ENCODE data around the gene DNAJC12. TPM values are rescaled to one million over a fixed set of nuclear protein-coding genes. Genes with fewer than 3 reads are reported as not detected.

The DNAJC12 gene
- total RNA-seq, 1 experiment from 2014 or later = 4.3 TPM

DNA sequence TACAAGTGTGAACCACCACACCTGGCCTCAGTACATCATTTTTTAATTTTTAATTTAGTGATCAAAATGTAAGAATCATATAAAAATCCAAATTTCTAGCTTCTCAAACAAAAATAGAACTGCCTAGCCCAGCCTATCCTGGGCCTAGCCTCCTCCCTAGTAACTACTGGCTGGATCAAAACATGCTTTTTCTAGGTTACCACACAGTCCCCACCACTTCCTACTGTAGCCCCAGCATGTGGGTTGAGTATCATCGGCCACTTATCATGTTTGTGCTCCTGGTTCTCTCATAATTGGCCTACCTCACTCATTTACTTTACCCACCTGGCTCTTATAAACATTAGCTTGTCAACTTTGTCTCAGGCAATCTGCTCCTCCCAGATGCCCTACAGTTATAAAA lies 52.9 kb downstream of the DNAJC12 start:
- Histone ChIP-seq H3K9me3 (ENCODE audit: control insufficient read depth in 1 of 2, insufficient read depth in 1 of 2, low read depth in 1 of 2, low read length in 2 of 2) (no peaks in the 10 kb centered on the region), H4K20me1 (ENCODE audit: insufficient read depth) (no peaks in the 10 kb centered on the region), H3K36me3 (ENCODE audit: control insufficient read depth in 1 of 2, insufficient read depth in 2 of 2, low read length in 2 of 2) (no peaks in the 10 kb centered on the region), H3K27me3 (ENCODE audit: insufficient read depth, low read length) (no peaks in the 10 kb centered on the region), H2AFZ (ENCODE audit: low read depth, low read length, poor library complexity, severe bottlenecking) (no peak overlapping the region), H3K4me3 (replicated peaks in 1 of 2; ENCODE audit: low read depth in 1 of 2, low read length in 2 of 2) (no peak overlapping the region), H3K4me2 (ENCODE audit: low read length) (no peak overlapping the region), H3K9me2 (ENCODE audit: insufficient read depth) (no peaks in the 10 kb centered on the region), H3K27ac (ENCODE audit: low read depth, low read length) (no peak overlapping the region), H3K4me1 (ENCODE audit: control insufficient read depth in 1 of 2, insufficient read depth in 2 of 2, low read length in 2 of 2) (peaks cover 0 to 7% of the 10 kb centered on the region in 2 experiments; a peak in 2 of 4 replicates), H3K9ac (ENCODE audit: low read length) (no peak overlapping the region), H3K79me2 (ENCODE audit: insufficient read depth, low read length) (no peaks in the 10 kb centered on the region)
- intact Hi-C loops (cut with micrococcal nuclease) = loop anchor here (5.0 kb wide), 1 partner anchor 372 kb away; no protein-coding TSS in a partner anchor
- DNase-seq (ENCODE audit: low read depth, low spot score) = no peak
- POLR2A ChIA-PET = no interaction called here
- ATAC-seq = no peak
- CTCF ChIA-PET = interaction anchor here (0.6 kb wide), 1 partner anchor 518 kb away, joined by 3 read pairs; no protein-coding TSS in a partner anchor
- BruUV-seq (replicated peaks) = no TSS peak
- TF ChIP-seq ELF1 (IDR thresholded peaks at IDR 0.05; ENCODE audit: borderline replicate concordance, low read depth) (no peak), ZNF274 (IDR thresholded peaks at IDR 0.05; ENCODE audit: low read depth, low read length) (no peak), CBX3 (IDR thresholded peaks at IDR 0.05; ENCODE audit: low read depth) (no peak), ZBTB33 (IDR thresholded peaks at IDR 0.05; ENCODE audit: extremely low read depth, insufficient replicate concordance, low read length) (no peak), RAD21 (IDR thresholded peaks at IDR 0.05; ENCODE audit: low read depth) (no peak), EZH2phosphoT487 (IDR thresholded peaks at IDR 0.05; ENCODE audit: borderline replicate concordance) (no peak), EGR1 (IDR thresholded peaks at IDR 0.05; ENCODE audit: low read depth) (no peak), TCF7L2 (IDR thresholded peaks at IDR 0.05; ENCODE audit: borderline replicate concordance, extremely low read depth, insufficient read depth, insufficient read length) (no peak), JUND (IDR thresholded peaks at IDR 0.05) (no peak), SIN3A (IDR thresholded peaks at IDR 0.05; ENCODE audit: low read depth) (no peak), CEBPB (IDR thresholded peaks at IDR 0.05; ENCODE audit: low read depth) (no peak), POLR2A (IDR thresholded peaks at IDR 0.05; ENCODE audit: borderline replicate concordance, extremely low read depth, insufficient read depth, insufficient read length) (no peak), YY1 (IDR thresholded peaks at IDR 0.05; ENCODE audit: extremely low read depth, insufficient replicate concordance, low read depth, low read length) (no peak), SP1 (IDR thresholded peaks at IDR 0.05; ENCODE audit: low read depth) (no peak), SRF (IDR thresholded peaks at IDR 0.05; ENCODE audit: low read depth) (no peak), REST (IDR thresholded peaks at IDR 0.05; ENCODE audit: low read depth) (no peak)
- TF ChIP-seq, protein P1, sequence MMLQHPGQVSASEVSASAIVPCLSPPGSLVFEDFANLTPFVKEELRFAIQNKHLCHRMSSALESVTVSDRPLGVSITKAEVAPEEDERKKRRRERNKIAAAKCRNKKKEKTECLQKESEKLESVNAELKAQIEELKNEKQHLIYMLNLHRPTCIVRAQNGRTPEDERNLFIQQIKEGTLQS (IDR thresholded peaks at IDR 0.05) = no peak
- TF ChIP-seq, protein P2, sequence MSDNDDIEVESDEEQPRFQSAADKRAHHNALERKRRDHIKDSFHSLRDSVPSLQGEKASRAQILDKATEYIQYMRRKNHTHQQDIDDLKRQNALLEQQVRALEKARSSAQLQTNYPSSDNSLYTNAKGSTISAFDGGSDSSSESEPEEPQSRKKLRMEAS (IDR thresholded peaks at IDR 0.05) = no peak
- RAD21 ChIA-PET (ENCODE audit: low non-redundant PET in 1 of 2, low total read pairs in 2 of 2, uncharacterized antibody in 2 of 2, unreplicated experiment in 2 of 2) = no interaction called here

All from HCT116 (cell line).